ENCODE results near the gene WDFY4. TPM values are rescaled to one million over a fixed set of nuclear protein-coding genes. Genes with fewer than 3 reads are reported as not detected.

Gene WDFY4
- total and polyA plus RNA-seq, 2 experiments from 2014 or later: 0.14 TPM; not detected in 1

DNA sequence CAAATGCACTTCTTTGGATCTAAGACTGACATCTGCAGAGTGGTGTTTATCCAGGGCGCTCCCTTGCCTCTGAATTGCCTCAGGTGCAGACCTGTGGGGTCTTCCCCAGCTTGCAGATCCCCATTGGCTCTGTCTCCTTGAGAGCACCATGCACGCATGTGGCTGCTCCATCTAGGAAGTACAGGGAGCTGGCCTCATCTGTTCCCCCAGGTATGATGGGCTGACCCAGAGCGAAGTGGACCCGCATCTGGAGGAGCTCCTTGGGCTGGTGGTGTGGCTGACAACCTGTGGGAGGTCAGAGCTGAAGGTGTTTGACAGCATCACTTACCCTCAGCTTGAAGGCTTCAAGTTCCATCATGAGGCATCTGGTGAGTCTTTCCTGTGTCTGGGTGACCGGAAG lies 44.5 kb downstream of the WDFY4 start:
- Histone ChIP-seq H3K36me3 (ENCODE audit: insufficient read depth) (no peaks in the 10 kb centered on the region), H3F3A (replicated peaks; ENCODE audit: low read depth) (no peaks in the 10 kb centered on the region), H3K79me2 (replicated peaks; ENCODE audit: insufficient read depth) (no peaks in the 10 kb centered on the region), H3K27ac (ENCODE audit: low read depth) (no peak overlapping the region), H2AFZ (no peak overlapping the region), H3K4me1 (ENCODE audit: insufficient read depth) (peaks cover 8% of the 10 kb centered on the region; the same call in 1 of the 2 replicates), H4K20me1 (replicated peaks; ENCODE audit: insufficient read depth) (no peaks in the 10 kb centered on the region), H3K27me3 (ENCODE audit: insufficient read depth) (no peaks in the 10 kb centered on the region), H3K9me2 (ENCODE audit: insufficient read depth) (no peaks in the 10 kb centered on the region; the same call in 1 of the 2 replicates), H3K4me3 (no peak overlapping the region), H3K4me2 (no peak overlapping the region)
- DNase-seq (ENCODE audit: low spot score) (no peak), ATAC-seq (no peak)
- no peak for TF ChIP-seq ZNF331 (CRISPR knock-in tag; IDR thresholded peaks at IDR 0.05; ENCODE audit: low read depth)
- TF ChIP-seq, protein P1, sequence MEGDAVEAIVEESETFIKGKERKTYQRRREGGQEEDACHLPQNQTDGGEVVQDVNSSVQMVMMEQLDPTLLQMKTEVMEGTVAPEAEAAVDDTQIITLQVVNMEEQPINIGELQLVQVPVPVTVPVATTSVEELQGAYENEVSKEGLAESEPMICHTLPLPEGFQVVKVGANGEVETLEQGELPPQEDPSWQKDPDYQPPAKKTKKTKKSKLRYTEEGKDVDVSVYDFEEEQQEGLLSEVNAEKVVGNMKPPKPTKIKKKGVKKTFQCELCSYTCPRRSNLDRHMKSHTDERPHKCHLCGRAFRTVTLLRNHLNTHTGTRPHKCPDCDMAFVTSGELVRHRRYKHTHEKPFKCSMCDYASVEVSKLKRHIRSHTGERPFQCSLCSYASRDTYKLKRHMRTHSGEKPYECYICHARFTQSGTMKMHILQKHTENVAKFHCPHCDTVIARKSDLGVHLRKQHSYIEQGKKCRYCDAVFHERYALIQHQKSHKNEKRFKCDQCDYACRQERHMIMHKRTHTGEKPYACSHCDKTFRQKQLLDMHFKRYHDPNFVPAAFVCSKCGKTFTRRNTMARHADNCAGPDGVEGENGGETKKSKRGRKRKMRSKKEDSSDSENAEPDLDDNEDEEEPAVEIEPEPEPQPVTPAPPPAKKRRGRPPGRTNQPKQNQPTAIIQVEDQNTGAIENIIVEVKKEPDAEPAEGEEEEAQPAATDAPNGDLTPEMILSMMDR (conservative IDR thresholded peaks at IDR 0.05; ENCODE audit: low read depth in 2 of 2): no peak
- TF ChIP-seq JUNB (IDR thresholded peaks at IDR 0.05; ENCODE audit: unreplicated experiment): no peak
- no peak for TF ChIP-seq EZH2 (IDR thresholded peaks at IDR 0.05; ENCODE audit: low read depth, unreplicated experiment)
- Mint-ChIP-seq H3K4me1 (peaks cover 17% of the 10 kb centered on the region), H3K4me3 (no peak overlapping the region), H3K27ac (no peak overlapping the region), H3K36me3 (ENCODE audit: low read depth) (no peaks in the 10 kb centered on the region), H3K9me3 (no peaks in the 10 kb centered on the region; the same call in 2 of the 3 replicates), H3K27me3 (ENCODE audit: insufficient read depth, low read depth, poor library complexity) (peaks cover 3% of the 10 kb centered on the region)

DNA sequence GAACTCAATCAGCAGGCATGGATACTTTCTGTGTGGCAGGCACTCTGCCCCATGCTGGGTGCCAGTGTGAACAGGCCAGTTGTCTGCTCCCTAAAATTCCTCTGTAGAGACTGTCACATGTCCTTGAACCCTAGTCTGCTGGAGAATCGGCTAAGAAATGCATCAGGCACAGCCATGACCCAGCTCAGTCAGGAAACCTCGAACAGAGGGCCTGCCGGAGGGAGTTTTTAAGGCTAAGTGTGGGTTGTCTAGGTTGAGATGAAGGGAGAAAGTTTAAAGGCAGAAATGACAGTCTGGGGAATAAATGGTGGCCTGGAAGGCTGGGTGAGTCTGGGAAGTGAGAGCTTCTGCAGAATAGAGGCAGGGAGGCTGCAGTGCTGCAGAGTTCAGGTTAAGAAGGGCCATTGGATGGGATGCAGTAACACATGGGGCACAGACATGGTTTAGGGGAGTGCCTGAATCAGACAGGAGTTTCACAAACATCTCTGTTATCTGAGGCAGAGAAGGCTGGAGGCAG lies 45.3 kb downstream of the WDFY4 start:
- Mint-ChIP-seq H3K4me3 (no peak overlapping the region), H3K36me3 (ENCODE audit: low read depth) (no peaks in the 10 kb centered on the region), H3K27ac (no peak overlapping the region), H3K27me3 (ENCODE audit: insufficient read depth, low read depth, poor library complexity) (peaks cover 3% of the 10 kb centered on the region), H3K4me1 (peaks cover 20% of the 10 kb centered on the region), H3K9me3 (no peaks in the 10 kb centered on the region)
- Histone ChIP-seq H2AFZ (no peak overlapping the region), H3K36me3 (ENCODE audit: insufficient read depth) (no peaks in the 10 kb centered on the region), H3K4me2 (no peak overlapping the region), H3K4me1 (ENCODE audit: insufficient read depth) (peaks cover 8% of the 10 kb centered on the region; the same call in 1 of the 2 replicates), H3F3A (replicated peaks; ENCODE audit: low read depth) (no peaks in the 10 kb centered on the region), H3K27ac (ENCODE audit: low read depth) (no peak overlapping the region), H3K27me3 (ENCODE audit: insufficient read depth) (no peaks in the 10 kb centered on the region), H4K20me1 (replicated peaks; ENCODE audit: insufficient read depth) (no peaks in the 10 kb centered on the region), H3K79me2 (replicated peaks; ENCODE audit: insufficient read depth) (no peaks in the 10 kb centered on the region), H3K9me2 (ENCODE audit: insufficient read depth) (no peaks in the 10 kb centered on the region; the same call in 1 of the 2 replicates), H3K4me3 (no peak overlapping the region)
- ATAC-seq (no peak), DNase-seq (ENCODE audit: low spot score) (no peak)
- TF ChIP-seq EZH2 (IDR thresholded peaks at IDR 0.05; ENCODE audit: low read depth, unreplicated experiment) (no peak), NANOG (IDR thresholded peaks at IDR 0.05; ENCODE audit: borderline replicate concordance) (no peak), POLR2AphosphoS5 (IDR thresholded peaks at IDR 0.05; ENCODE audit: low read depth) (no peak)
- TF ChIP-seq, protein P1 (conservative IDR thresholded peaks at IDR 0.05; ENCODE audit: low read depth in 2 of 2): no peak
- TF ChIP-seq, protein P2, sequence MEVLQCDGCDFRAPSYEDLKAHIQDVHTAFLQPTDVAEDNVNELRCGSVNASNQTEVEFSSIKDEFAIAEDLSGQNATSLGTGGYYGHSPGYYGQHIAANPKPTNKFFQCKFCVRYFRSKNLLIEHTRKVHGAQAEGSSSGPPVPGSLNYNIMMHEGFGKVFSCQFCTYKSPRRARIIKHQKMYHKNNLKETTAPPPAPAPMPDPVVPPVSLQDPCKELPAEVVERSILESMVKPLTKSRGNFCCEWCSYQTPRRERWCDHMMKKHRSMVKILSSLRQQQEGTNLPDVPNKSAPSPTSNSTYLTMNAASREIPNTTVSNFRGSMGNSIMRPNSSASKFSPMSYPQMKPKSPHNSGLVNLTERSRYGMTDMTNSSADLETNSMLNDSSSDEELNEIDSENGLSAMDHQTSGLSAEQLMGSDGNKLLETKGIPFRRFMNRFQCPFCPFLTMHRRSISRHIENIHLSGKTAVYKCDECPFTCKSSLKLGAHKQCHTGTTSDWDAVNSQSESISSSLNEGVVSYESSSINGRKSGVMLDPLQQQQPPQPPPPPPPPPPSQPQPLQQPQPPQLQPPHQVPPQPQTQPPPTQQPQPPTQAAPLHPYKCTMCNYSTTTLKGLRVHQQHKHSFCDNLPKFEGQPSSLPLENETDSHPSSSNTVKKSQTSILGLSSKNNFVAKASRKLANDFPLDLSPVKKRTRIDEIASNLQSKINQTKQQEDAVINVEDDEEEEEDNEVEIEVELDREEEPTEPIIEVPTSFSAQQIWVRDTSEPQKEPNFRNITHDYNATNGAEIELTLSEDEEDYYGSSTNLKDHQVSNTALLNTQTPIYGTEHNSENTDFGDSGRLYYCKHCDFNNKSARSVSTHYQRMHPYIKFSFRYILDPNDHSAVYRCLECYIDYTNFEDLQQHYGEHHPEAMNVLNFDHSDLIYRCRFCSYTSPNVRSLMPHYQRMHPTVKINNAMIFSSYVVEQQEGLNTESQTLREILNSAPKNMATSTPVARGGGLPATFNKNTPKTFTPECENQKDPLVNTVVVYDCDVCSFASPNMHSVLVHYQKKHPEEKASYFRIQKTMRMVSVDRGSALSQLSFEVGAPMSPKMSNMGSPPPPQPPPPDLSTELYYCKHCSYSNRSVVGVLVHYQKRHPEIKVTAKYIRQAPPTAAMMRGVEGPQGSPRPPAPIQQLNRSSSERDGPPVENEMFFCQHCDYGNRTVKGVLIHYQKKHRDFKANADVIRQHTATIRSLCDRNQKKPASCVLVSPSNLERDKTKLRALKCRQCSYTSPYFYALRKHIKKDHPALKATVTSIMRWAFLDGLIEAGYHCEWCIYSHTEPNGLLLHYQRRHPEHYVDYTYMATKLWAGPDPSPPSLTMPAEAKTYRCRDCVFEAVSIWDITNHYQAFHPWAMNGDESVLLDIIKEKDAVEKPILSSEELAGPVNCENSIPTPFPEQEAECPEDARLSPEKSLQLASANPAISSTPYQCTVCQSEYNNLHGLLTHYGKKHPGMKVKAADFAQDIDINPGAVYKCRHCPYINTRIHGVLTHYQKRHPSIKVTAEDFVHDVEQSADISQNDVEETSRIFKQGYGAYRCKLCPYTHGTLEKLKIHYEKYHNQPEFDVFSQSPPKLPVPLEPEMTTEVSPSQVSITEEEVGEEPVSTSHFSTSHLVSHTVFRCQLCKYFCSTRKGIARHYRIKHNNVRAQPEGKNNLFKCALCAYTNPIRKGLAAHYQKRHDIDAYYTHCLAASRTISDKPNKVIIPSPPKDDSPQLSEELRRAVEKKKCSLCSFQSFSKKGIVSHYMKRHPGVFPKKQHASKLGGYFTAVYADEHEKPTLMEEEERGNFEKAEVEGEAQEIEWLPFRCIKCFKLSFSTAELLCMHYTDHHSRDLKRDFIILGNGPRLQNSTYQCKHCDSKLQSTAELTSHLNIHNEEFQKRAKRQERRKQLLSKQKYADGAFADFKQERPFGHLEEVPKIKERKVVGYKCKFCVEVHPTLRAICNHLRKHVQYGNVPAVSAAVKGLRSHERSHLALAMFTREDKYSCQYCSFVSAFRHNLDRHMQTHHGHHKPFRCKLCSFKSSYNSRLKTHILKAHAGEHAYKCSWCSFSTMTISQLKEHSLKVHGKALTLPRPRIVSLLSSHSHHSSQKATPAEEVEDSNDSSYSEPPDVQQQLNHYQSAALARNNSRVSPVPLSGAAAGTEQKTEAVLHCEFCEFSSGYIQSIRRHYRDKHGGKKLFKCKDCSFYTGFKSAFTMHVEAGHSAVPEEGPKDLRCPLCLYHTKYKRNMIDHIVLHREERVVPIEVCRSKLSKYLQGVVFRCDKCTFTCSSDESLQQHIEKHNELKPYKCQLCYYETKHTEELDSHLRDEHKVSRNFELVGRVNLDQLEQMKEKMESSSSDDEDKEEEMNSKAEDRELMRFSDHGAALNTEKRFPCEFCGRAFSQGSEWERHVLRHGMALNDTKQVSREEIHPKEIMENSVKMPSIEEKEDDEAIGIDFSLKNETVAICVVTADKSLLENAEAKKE (CRISPR knock-in tag; IDR thresholded peaks at IDR 0.05): no peak
